Eye (tissue), 1 donor: ENCODE measurements around the gene PCDH11X.
"Not testable (repeated sequence)": the region's sequence is repeated elsewhere in the genome, so short reads cannot be mapped to it uniquely, and the experiment has no call there.

ENCODE experiments used
- DNase-seq: peaks from one replicate; pipeline ENCODE4 v3.0.0-alpha.2; 2015

PCDH11X gene

GRCh38 chrX:91779135-91779534, at the start of gene PCDH11X:
PCDH11X (plus strand) TSS chrX:91779375; CDS start chrX:91835505, 56,130 bp downstream.
- peak; percentile 81 for DNase-seq

GRCh38 chrX:91747446-91747845, 31.7 kb upstream of the PCDH11X start:
- not testable (repeated sequence) for DNase-seq

GRCh38 chrX:91753022-91753421, 26.2 kb upstream of the PCDH11X start:
- not testable (repeated sequence) for DNase-seq

- not testable (repeated sequence) for DNase-seq
These were observed 8.3 kb upstream of the PCDH11X start for GRCh38 chrX:91770619-91771488.

GRCh38 chrX:91773943-91774342, 5.2 kb upstream of the PCDH11X start:
- not testable (repeated sequence) for DNase-seq

- not testable (repeated sequence) for DNase-seq
These were observed 833 bp downstream of the PCDH11X start for GRCh38 chrX:91780008-91780407.

- peak; percentile 53 for DNase-seq
These were observed 1.5 kb downstream of the PCDH11X start for GRCh38 chrX:91780698-91781097.

- DNase-seq, result peak; percentile 66
These were observed 2.6 kb downstream of the PCDH11X start for GRCh38 chrX:91781553-91782298.

- DNase-seq, result peak; percentile 7
These were observed 3.6 kb downstream of the PCDH11X start for GRCh38 chrX:91782825-91783224.

- not testable (repeated sequence) for DNase-seq
These were observed 38.4 kb downstream of the PCDH11X start for GRCh38 chrX:91817537-91817936.

GRCh38 chrX:91825321-91825720, 46.1 kb downstream of the PCDH11X start:
- DNase-seq, result not testable (repeated sequence)
